Type B pancreatic cell (in vitro differentiated cells): ENCODE results near the gene PRMT7. TPM values are rescaled to one million over a fixed set of nuclear protein-coding genes. Genes with fewer than 3 reads are reported as not detected.

Experiments
- DNase-seq: peaks from one replicate; pipeline ENCODE4 v3.0.0; 2021; ENCODE audit warnings: mixed read lengths; ENCODE audit not compliant: unreplicated experiment; ENCODE audit errors: extremely low spot score
- H3K27ac Mint-ChIP-seq: 2 replicates; pipeline ENCODE4 v1.8.0; 2021; ENCODE audit warnings: mild to moderate bottlenecking, mixed read lengths
- H3K27me3 Mint-ChIP-seq: 2 replicates; pipeline ENCODE4 v1.8.0; 2021; ENCODE audit warnings: mixed read lengths
- H3K36me3 Mint-ChIP-seq: 2 replicates; pipeline ENCODE4 v1.8.0; 2021; ENCODE audit warnings: mixed read lengths
- H3K4me1 Mint-ChIP-seq: one replicate; pipeline ENCODE4 v1.8.0; 2021; ENCODE audit warnings: mixed read lengths; ENCODE audit not compliant: unreplicated experiment
- H3K4me3 Mint-ChIP-seq: 2 replicates; pipeline ENCODE4 v1.8.0; 2021; ENCODE audit warnings: mild to moderate bottlenecking, mixed read lengths
- H3K9me3 Mint-ChIP-seq: 2 replicates; pipeline ENCODE4 v1.8.0; 2021; ENCODE audit warnings: mixed read lengths
- CTCF ChIP-seq: fragments of 200-600 bp; sonication (generic); conservative IDR thresholded peaks from 2 replicates; pipeline ENCODE4 v1.5.0; 2021; ENCODE audit warnings: antibody characterized with exemption, mild to moderate bottlenecking
- total RNA-seq: library from RNA; stranded (reverse); gene quantifications from 2 replicates; pipeline ENCODE4 v1.2.1, GENCODE V29; 2021; ENCODE audit warnings: low replicate concordance

The PRMT7 gene
- total RNA-seq, 1 donor from 2014 or later, result 66.9 TPM

GRCh38 chr16:68369697-68370580, 59.1 kb downstream of the PRMT7 start:
- H3K27ac Mint-ChIP-seq, result no peak overlapping the region
- TF ChIP-seq CTCF, result no peak
- no peak for DNase-seq
- no peaks in the 10 kb centered on the region for H3K27me3 Mint-ChIP-seq
- H3K9me3 Mint-ChIP-seq, result no peaks in the 10 kb centered on the region
- H3K4me1 Mint-ChIP-seq, result peaks cover 5% of the 10 kb centered on the region
- H3K36me3 Mint-ChIP-seq, result no peaks in the 10 kb centered on the region
- no peak overlapping the region for H3K4me3 Mint-ChIP-seq

GRCh38 chr16:68370581-68371275, 59.9 kb downstream of the PRMT7 start:
- H3K9me3 Mint-ChIP-seq, result no peaks in the 10 kb centered on the region

GRCh38 chr16:68371276-68371651, 60.4 kb downstream of the PRMT7 start:
- Mint-ChIP-seq H3K4me3 (no peak overlapping the region), H3K27me3 (no peaks in the 10 kb centered on the region), H3K9me3 (no peaks in the 10 kb centered on the region), H3K4me1 (peaks cover 5% of the 10 kb centered on the region), H3K36me3 (no peaks in the 10 kb centered on the region), H3K27ac (no peak overlapping the region)
- no peak for TF ChIP-seq CTCF
- no peak for DNase-seq

More at GRCh38 chr16:68370581-68371275, 59.9 kb downstream of the PRMT7 start:
- TF ChIP-seq CTCF, result no peak
- Mint-ChIP-seq H3K27ac (no peak overlapping the region), H3K27me3 (no peaks in the 10 kb centered on the region), H3K4me3 (no peak overlapping the region), H3K4me1 (peaks cover 5% of the 10 kb centered on the region), H3K36me3 (no peaks in the 10 kb centered on the region)
- no peak for DNase-seq

GRCh38 chr16:68371706-68372380, 61.0 kb downstream of the PRMT7 start:
- no peak overlapping the region for H3K27ac Mint-ChIP-seq
- H3K36me3 Mint-ChIP-seq, result no peaks in the 10 kb centered on the region
- no peak for TF ChIP-seq CTCF
- peaks cover 5% of the 10 kb centered on the region for H3K4me1 Mint-ChIP-seq
- no peak for DNase-seq
- no peak overlapping the region for H3K4me3 Mint-ChIP-seq
- no peaks in the 10 kb centered on the region for H3K9me3 Mint-ChIP-seq
- H3K27me3 Mint-ChIP-seq, result no peaks in the 10 kb centered on the region

GRCh38 chr16:68372381-68372720, 61.5 kb downstream of the PRMT7 start:
- Mint-ChIP-seq H3K9me3 (no peaks in the 10 kb centered on the region), H3K4me3 (no peak overlapping the region), H3K36me3 (no peaks in the 10 kb centered on the region), H3K27me3 (no peaks in the 10 kb centered on the region), H3K4me1 (peaks cover 5% of the 10 kb centered on the region), H3K27ac (no peak overlapping the region)
- DNase-seq, result no peak
- no peak for TF ChIP-seq CTCF
